ENCODE data around the gene S100A2. TPM values are rescaled to one million over a fixed set of nuclear protein-coding genes. Genes with fewer than 3 reads are reported as not detected.

Gene S100A2
- total RNA-seq, 2 donors from 2014 or later, result 1.0 to 2.4 TPM

- peaks cover 22% of the 10 kb centered on the region for H3K4me1 ChIP-seq
- intact Hi-C loops (cut with DNase I), result no loop called here
Measured at GRCh38 chr1:153538315-153538821, 27.3 kb downstream of the S100A2 start.

GRCh38 chr1:153537376-153537730 lies 28.3 kb downstream of the S100A2 start:
- intact Hi-C loops (cut with DNase I), result no loop called here
- H3K27ac ChIP-seq, result peak overlapping the region; percentile 99
- H3K36me3 ChIP-seq, result no peaks in the 10 kb centered on the region
- no peaks in the 10 kb centered on the region for H3K27me3 ChIP-seq
- DNase-seq, result peak; percentile 29
- H3K9ac ChIP-seq (ENCODE audit: low read depth in 2 of 2, low read length in 2 of 2), result peak overlapping the region in 1 of 2 donors; percentile 100
- H3K4me3 ChIP-seq, result no peak overlapping the region
- peaks cover 17% of the 10 kb centered on the region for H3K4me1 ChIP-seq
- no peaks in the 10 kb centered on the region for H3K9me3 ChIP-seq
- TF ChIP-seq, protein P1, sequence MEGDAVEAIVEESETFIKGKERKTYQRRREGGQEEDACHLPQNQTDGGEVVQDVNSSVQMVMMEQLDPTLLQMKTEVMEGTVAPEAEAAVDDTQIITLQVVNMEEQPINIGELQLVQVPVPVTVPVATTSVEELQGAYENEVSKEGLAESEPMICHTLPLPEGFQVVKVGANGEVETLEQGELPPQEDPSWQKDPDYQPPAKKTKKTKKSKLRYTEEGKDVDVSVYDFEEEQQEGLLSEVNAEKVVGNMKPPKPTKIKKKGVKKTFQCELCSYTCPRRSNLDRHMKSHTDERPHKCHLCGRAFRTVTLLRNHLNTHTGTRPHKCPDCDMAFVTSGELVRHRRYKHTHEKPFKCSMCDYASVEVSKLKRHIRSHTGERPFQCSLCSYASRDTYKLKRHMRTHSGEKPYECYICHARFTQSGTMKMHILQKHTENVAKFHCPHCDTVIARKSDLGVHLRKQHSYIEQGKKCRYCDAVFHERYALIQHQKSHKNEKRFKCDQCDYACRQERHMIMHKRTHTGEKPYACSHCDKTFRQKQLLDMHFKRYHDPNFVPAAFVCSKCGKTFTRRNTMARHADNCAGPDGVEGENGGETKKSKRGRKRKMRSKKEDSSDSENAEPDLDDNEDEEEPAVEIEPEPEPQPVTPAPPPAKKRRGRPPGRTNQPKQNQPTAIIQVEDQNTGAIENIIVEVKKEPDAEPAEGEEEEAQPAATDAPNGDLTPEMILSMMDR (IDR thresholded peaks at IDR 0.05), result no peak

More at GRCh38 chr1:153538315-153538821, 27.3 kb downstream of the S100A2 start:
- Histone ChIP-seq H3K9ac (ENCODE audit: low read depth in 2 of 2, low read length in 2 of 2) (peak overlapping the region in 1 of 2 donors; percentile 41), H3K36me3 (no peaks in the 10 kb centered on the region), H3K27me3 (no peaks in the 10 kb centered on the region), H3K9me3 (no peaks in the 10 kb centered on the region), H3K4me3 (no peak overlapping the region), H3K27ac (peak overlapping the region; percentile 99)
- TF ChIP-seq, protein P1 (IDR thresholded peaks at IDR 0.05), result no peak
- DNase-seq, result peak; percentile 94

GRCh38 chr1:153536671-153537375 lies 28.8 kb downstream of the S100A2 start:
- Histone ChIP-seq H3K4me3 (peak overlapping the region; percentile 76), H3K9ac (ENCODE audit: low read depth in 2 of 2, low read length in 2 of 2) (peak overlapping the region; percentile 79 to 100), H3K36me3 (no peaks in the 10 kb centered on the region), H3K27me3 (no peaks in the 10 kb centered on the region), H3K9me3 (no peaks in the 10 kb centered on the region), H3K4me1 (peaks cover 15% of the 10 kb centered on the region), H3K27ac (peak overlapping the region; percentile 99)
- TF ChIP-seq, protein P1 (IDR thresholded peaks at IDR 0.05), result no peak
- intact Hi-C loops (cut with DNase I), result no loop called here
- DNase-seq, result peak; percentile 89

DNA sequence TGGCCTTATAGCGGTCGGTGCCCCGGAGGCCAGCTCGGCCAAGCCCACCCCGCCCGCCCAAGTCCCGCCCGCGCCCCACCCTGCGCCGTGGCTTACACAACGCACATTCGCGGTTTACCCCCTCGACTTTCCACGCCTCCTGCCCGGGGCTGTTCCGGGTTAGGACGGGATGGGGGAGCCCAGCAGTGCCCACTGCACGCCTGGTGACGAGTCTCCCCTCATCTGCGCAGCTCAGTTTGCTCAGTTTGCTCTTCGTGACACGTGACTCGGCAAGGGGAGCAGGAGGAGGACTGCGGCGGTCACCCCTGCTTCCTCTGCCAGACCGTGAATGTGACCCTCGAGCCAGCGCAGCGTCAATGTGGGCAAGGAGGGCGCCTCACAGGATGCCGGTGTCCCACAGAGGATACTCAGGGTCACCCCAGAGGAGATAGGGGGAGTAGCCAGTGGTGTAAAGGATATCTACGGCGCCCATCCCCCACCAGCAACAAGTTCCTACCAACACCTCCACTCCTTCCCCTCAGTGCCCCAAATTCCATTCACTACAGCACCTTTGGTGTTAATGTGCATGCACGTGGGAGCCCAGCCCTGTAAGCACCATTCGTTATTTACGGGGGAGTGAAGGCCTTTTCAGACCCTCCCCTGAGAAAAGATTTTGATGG lies 29.5 kb downstream of the S100A2 start:
- TF ChIP-seq, protein P1 (IDR thresholded peaks at IDR 0.05), result no peak
- H3K4me1 ChIP-seq, result peaks cover 15% of the 10 kb centered on the region
- peak overlapping the region; percentile 99 for H3K27ac ChIP-seq
- no peaks in the 10 kb centered on the region for H3K36me3 ChIP-seq
- intact Hi-C loops (cut with DNase I), result no loop called here
- DNase-seq, result peak; percentile 95
- H3K4me3 ChIP-seq, result peak overlapping the region; percentile 76
- peak overlapping the region; percentile 99 to 100 for H3K9ac ChIP-seq (ENCODE audit: low read depth in 2 of 2, low read length in 2 of 2)
- H3K27me3 ChIP-seq, result no peaks in the 10 kb centered on the region
- H3K9me3 ChIP-seq, result no peaks in the 10 kb centered on the region

DNA sequence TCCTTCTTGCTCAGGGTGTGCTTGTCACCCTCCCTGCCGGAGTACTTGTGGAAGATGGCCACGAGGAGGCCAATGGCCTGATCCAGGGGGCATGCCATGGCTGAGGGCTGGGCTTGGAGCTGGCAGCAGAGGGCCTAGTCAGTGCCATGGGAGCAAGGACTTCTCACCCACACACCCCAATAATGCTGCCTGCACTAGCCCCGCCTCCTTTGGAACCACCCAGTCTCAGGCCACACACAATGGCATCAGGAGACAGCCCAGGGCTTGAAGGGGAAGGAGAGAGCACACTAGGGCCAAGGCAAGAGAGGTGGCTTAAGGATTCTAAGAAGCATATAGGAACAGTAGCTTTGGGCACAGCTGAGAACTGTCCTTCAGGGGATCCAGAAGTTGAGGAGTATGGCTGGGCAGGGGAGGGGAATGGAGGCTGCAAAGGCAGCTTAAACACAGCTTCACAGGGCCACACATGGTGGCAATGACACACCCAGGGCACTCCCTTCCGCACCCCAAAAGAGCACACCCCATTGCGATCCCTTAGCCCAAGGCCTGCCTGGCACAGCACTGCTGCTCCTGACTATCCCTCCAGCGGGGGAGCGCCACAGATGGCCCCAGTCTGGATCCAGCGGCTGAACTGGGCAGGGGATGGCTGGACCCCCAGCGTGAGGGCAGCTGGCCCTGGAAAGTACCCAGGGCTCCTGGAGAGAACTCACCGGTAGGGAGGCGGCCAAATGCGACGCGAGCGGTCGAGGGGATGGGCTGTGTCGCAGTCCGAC lies 30.2 kb downstream of the S100A2 start, which contains the start of gene S100A6:
Gene S100A6 (minus strand): TSS at position 750 of the 770 bp plus-strand sequence. CDS start 652 bp downstream, at position 98.
- Histone ChIP-seq H3K4me3 (peak within 1 kb of the TSS; percentile 76), H3K36me3 (no peaks in the 10 kb centered on the region), H3K4me1 (peaks cover 15% of the 10 kb centered on the region), H3K9ac (ENCODE audit: low read depth in 2 of 2, low read length in 2 of 2) (peak within 1 kb of the TSS; percentile 99 to 100), H3K9me3 (no peaks in the 10 kb centered on the region), H3K27ac (peak within 1 kb of the TSS; percentile 99), H3K27me3 (no peaks in the 10 kb centered on the region)
- TF ChIP-seq, protein P1 (IDR thresholded peaks at IDR 0.05), result no peak
- intact Hi-C loops (cut with DNase I), result no loop called here
- DNase-seq, result peak; percentile 82
